SK-N-SH (cell line): Measurements from ENCODE around the gene ST3GAL6.

ENCODE experiments used
- POLR2AphosphoS5 ChIP-seq: IDR thresholded peaks from 2 replicates; pipeline ENCODE4 v1.6.1; 2012; ENCODE audit warnings: low read depth, low read length
- TCF12 ChIP-seq: IDR thresholded peaks from 2 replicates; pipeline ENCODE4 v1.4.0; 2012
- TF ChIP-seq, protein P1 (sequence below): fragments of 200-600 bp; sonication (generic); IDR thresholded peaks from 2 replicates; pipeline ENCODE4 v1.6.1; 2017; ENCODE audit warnings: antibody characterized with exemption, mild to moderate bottlenecking, moderate library complexity

DNA sequence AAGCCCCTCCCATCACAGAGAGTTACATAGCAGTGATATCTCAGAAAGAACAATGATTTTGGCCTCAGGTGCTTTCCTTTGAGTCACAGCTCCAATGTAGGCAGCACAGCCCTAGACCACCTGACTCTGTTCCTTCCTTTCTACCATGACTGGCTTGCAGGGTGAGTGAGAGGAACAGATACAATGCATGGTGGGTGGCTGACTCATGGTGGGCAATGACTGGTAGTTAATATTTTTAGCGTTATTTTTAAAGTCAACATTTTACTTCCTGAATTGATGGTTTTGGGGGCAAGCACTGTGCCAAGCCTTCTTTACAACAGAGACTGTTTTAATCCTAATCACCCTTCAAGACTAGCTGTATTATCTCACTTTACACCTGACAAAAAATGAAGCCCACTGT is 32.8 kb upstream of the ST3GAL6 start:
- TF ChIP-seq TCF12 = no peak
- no peak for TF ChIP-seq POLR2AphosphoS5
- TF ChIP-seq, protein P1, sequence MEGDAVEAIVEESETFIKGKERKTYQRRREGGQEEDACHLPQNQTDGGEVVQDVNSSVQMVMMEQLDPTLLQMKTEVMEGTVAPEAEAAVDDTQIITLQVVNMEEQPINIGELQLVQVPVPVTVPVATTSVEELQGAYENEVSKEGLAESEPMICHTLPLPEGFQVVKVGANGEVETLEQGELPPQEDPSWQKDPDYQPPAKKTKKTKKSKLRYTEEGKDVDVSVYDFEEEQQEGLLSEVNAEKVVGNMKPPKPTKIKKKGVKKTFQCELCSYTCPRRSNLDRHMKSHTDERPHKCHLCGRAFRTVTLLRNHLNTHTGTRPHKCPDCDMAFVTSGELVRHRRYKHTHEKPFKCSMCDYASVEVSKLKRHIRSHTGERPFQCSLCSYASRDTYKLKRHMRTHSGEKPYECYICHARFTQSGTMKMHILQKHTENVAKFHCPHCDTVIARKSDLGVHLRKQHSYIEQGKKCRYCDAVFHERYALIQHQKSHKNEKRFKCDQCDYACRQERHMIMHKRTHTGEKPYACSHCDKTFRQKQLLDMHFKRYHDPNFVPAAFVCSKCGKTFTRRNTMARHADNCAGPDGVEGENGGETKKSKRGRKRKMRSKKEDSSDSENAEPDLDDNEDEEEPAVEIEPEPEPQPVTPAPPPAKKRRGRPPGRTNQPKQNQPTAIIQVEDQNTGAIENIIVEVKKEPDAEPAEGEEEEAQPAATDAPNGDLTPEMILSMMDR = no peak
